GM12878 (cell line): ENCODE data around the gene PLXNA4. TPM values are rescaled to one million over a fixed set of nuclear protein-coding genes. Genes with fewer than 3 reads are reported as not detected.

Experiments used
- ATAC-seq: fragments of 200-7000 bp; cut with Tn5 transposase; 3 replicates; pipeline ENCODE4 v1.9.1; 2020; ENCODE audit warnings: mild to moderate bottlenecking, moderate library complexity
- BruUV-seq: library from RNA; stranded (reverse); fragments of 400-500 nt; replicated peaks from 2 replicates; lab custom pipeline; 2021; lab: Mats Ljungman, UMichigan
- CTCF ChIA-PET: fragments of 300-600 bp; sonication (Branson Sonifier 250); formaldehyde crosslinking; extraction: SDS; loops from one replicate; lab custom pipeline; 2021; ENCODE audit warnings: inconsistent platforms; lab: Yijun Ruan, JAX
- POLR2A ChIA-PET: fragments of 350-600 bp; formaldehyde crosslinking; extraction: SDS; loops from one replicate; lab custom pipeline; 2021; ENCODE audit warnings: inconsistent platforms; lab: Charles Lee
- RAD21 ChIA-PET: fragments of 300-600 bp; sonication (Branson Sonifier 250); formaldehyde crosslinking; loops from one replicate; lab custom pipeline; 2023; ENCODE audit warnings: antibody characterized with exemption; ENCODE audit not compliant: unreplicated experiment; lab: Charles Lee
- SMC1A ChIA-PET: fragments of 300-600 bp; sonication (Branson Sonifier 250); formaldehyde crosslinking; loops from one replicate; lab custom pipeline; 2023; ENCODE audit not compliant: unreplicated experiment, uncharacterized antibody; lab: Charles Lee
- DNase-seq: peaks from one replicate; pipeline ENCODE4 v3.0.0-alpha.2; 2011; ENCODE audit warnings: low read depth, low spot score
- FAIRE-seq: peaks from 3 replicates; lab custom pipeline; 2011; peaks lifted over from hg19 to GRCh38; lab: Jason Lieb, UNC
- H2AFZ ChIP-seq: 2 replicates; pipeline ENCODE4 v1.6.0; 2011; ENCODE audit warnings: low read depth, low read length, control low read depth; ENCODE audit not compliant: control insufficient read depth
- H3K27ac ChIP-seq: 2 replicates; pipeline ENCODE4 v1.5.1; 2011; ENCODE audit warnings: control low read depth; ENCODE audit not compliant: control insufficient read depth, insufficient read depth
- H3K27me3 ChIP-seq, 2 experiments: replicated peaks in 1 of 2; 2 replicates each; pipeline versions ENCODE4 v1.6.0 to v1.6.1; 2011; ENCODE audit warnings: low read length in 1 of 2; ENCODE audit not compliant: control insufficient read depth in 2 of 2, insufficient read depth in 2 of 2
- H3K36me3 ChIP-seq, 2 experiments: 2 replicates each; pipeline ENCODE4 v1.5.1; 2011; ENCODE audit warnings: low read length in 1 of 2; ENCODE audit not compliant: control insufficient read depth in 2 of 2, insufficient read depth in 2 of 2
- H3K4me1 ChIP-seq: 2 replicates; pipeline ENCODE4 v1.6.1; 2011; ENCODE audit warnings: mild to moderate bottlenecking, low read length, moderate library complexity, mixed read lengths; ENCODE audit not compliant: control insufficient read depth, insufficient read depth
- H3K4me2 ChIP-seq: 2 replicates; pipeline ENCODE4 v1.6.0; 2011; ENCODE audit warnings: control low read depth; ENCODE audit not compliant: control insufficient read depth, insufficient read depth
- H3K4me3 ChIP-seq: fragments of 200-600 bp; sonication (generic); 2 replicates; pipeline ENCODE4 v1.5.1; 2016
- H3K79me2 ChIP-seq: 2 replicates; pipeline ENCODE4 v1.6.0; 2011; ENCODE audit warnings: low read length; ENCODE audit not compliant: control insufficient read depth, insufficient read depth
- H3K9ac ChIP-seq: 2 replicates; pipeline ENCODE4 v1.8.0; 2011; ENCODE audit warnings: low read length, control low read depth, mixed read lengths; ENCODE audit not compliant: control insufficient read depth, insufficient read depth
- H3K9me3 ChIP-seq: replicated peaks from 3 replicates; pipeline ENCODE4 v1.5.1; 2011; ENCODE audit warnings: mild to moderate bottlenecking, low read length; ENCODE audit not compliant: control insufficient read depth, insufficient read depth
- H4K20me1 ChIP-seq: 2 replicates; pipeline ENCODE4 v1.6.0; 2011; ENCODE audit not compliant: control insufficient read depth, insufficient read depth
- BCL11A ChIP-seq: IDR thresholded peaks from 2 replicates; pipeline ENCODE4 v1.6.1; 2011; ENCODE audit warnings: low read depth, low read length
- BRCA1 ChIP-seq: IDR thresholded peaks from 2 replicates; pipeline ENCODE4 v1.6.1; 2011; ENCODE audit warnings: low read depth, low read length, improper control_type of control experiment
- CBFB ChIP-seq: IDR thresholded peaks from 2 replicates; pipeline ENCODE4 v1.6.1; 2016; ENCODE audit warnings: antibody characterized with exemption, low read depth
- CHD1 ChIP-seq: IDR thresholded peaks from 2 replicates; pipeline ENCODE4 v1.6.1; 2012; ENCODE audit warnings: low read depth, low read length, improper control_type of control experiment
- CHD4 ChIP-seq: fragments of 200-600 bp; sonication (generic); IDR thresholded peaks from 2 replicates; pipeline ENCODE4 v1.6.1; 2016; ENCODE audit warnings: mild to moderate bottlenecking
- ESRRA ChIP-seq: IDR thresholded peaks from 2 replicates; pipeline ENCODE4 v1.6.1; 2012; ENCODE audit warnings: mild to moderate bottlenecking, low read length, improper control_type of control experiment
- HCFC1 ChIP-seq: fragments of 150-350 bp; IDR thresholded peaks from 2 replicates; pipeline ENCODE4 v1.6.1; 2014; ENCODE audit warnings: low read length
- HDAC2 ChIP-seq: fragments of 200-600 bp; sonication (generic); IDR thresholded peaks from 2 replicates; pipeline ENCODE4 v1.6.1; 2017
- JUNB ChIP-seq: IDR thresholded peaks from 2 replicates; pipeline ENCODE4 v1.6.1; 2016; ENCODE audit warnings: antibody characterized with exemption, mild to moderate bottlenecking
- KDM1A ChIP-seq: fragments of 200-600 bp; sonication (generic); IDR thresholded peaks from 2 replicates; pipeline ENCODE4 v1.6.1; 2016; ENCODE audit warnings: borderline replicate concordance
- NFIC ChIP-seq: IDR thresholded peaks from 2 replicates; pipeline ENCODE4 v1.6.1; 2012; ENCODE audit warnings: low read depth, mild to moderate bottlenecking, inconsistent platforms, low read length, moderate library complexity
- NFYA ChIP-seq: IDR thresholded peaks from 2 replicates; pipeline ENCODE4 v1.6.1; 2011; ENCODE audit warnings: low read depth, mild to moderate bottlenecking, low read length, improper control_type of control experiment, borderline replicate concordance
- PAX5 ChIP-seq: IDR thresholded peaks from 2 replicates; pipeline ENCODE4 v1.6.1; 2011; ENCODE audit warnings: low read depth, low read length, borderline replicate concordance
- PAX8 ChIP-seq: fragments of 450-650 bp; IDR thresholded peaks from 2 replicates; pipeline ENCODE4 v1.6.1; 2017; ENCODE audit warnings: mild to moderate bottlenecking, moderate library complexity
- POLR2AphosphoS2 ChIP-seq: IDR thresholded peaks from 2 replicates; pipeline ENCODE4 v1.6.1; 2011; ENCODE audit warnings: low read depth, mild to moderate bottlenecking, low read length, improper control_type of control experiment, moderate library complexity
- POLR2AphosphoS5 ChIP-seq: IDR thresholded peaks from 2 replicates; pipeline ENCODE4 v1.6.1; 2011; ENCODE audit warnings: mild to moderate bottlenecking, low read length, inconsistent platforms
- RBBP5 ChIP-seq: fragments of 200-600 bp; sonication (generic); conservative IDR thresholded peaks from 2 replicates; pipeline ENCODE4 v1.6.1; 2016
- SMC3 ChIP-seq: IDR thresholded peaks from 2 replicates; pipeline ENCODE4 v1.6.1; 2011; ENCODE audit warnings: low read length, improper control_type of control experiment, borderline replicate concordance
- SP1 ChIP-seq: IDR thresholded peaks from one replicate; pipeline ENCODE4 v1.6.1; 2011; ENCODE audit warnings: low read depth, low read length
- WRNIP1 ChIP-seq: IDR thresholded peaks from 2 replicates; pipeline ENCODE4 v1.6.1; 2011; ENCODE audit warnings: low read depth, low read length, improper control_type of control experiment, borderline replicate concordance
- WGBS: methylation state at CpG from one replicate; pipeline ENCODE4 v1.1.6; 2016; ENCODE audit warnings: low lambda C conversion rate; ENCODE audit not compliant: insufficient replicate concordance, insufficient coverage; ENCODE audit errors: missing lambda C conversion rate; 5-methylcytosine and 5-hydroxymethylcytosine counted together
- in situ Hi-C: fragments of 300-500 bp; cut with MboI; formaldehyde crosslinking; loops from 9 replicates; pipeline ENCODE4 v1.14.3; 2018; ENCODE audit warnings: mixed read lengths
- intact Hi-C: fragments of 100-400 bp; cut with micrococcal nuclease; formaldehyde crosslinking; loops from one replicate; pipeline ENCODE4 v1.14.2; 2022; ENCODE audit not compliant: unreplicated experiment
- polyA plus RNA-seq, 11 experiments: library from polyadenylated mRNA; depleted of rRNA in 4 of 11; unstranded in 6 of 11; stranded (reverse) in 5 of 11; fragments of >200 nt; fragmentation: Nextera tagmentation in 4 of 11; fragmentation: Illumina TruSeq in 1 of 11; extraction: Ambion mirVana in 4 of 11; extraction: Trizol in 1 of 11; gene quantifications; 1 replicate in 1 of 11; 2 replicates in 10 of 11; pipeline versions ENCODE4 v1.2.1 to v1.2.3, GENCODE V29; 2011 to 2016; ENCODE audit warnings: inconsistent platforms in 2 of 11, missing spikeins in 2 of 11, low read depth in 1 of 11
- total RNA-seq, 4 experiments: library from RNA; depleted of rRNA in 3 of 4; stranded (reverse); fragments of >200 nt in 3 of 4; fragmentation: Illumina TruSeq in 1 of 4; extraction: Trizol in 1 of 4; gene quantifications; 2 replicates each; pipeline versions ENCODE4 v1.2.1 to v1.2.3, GENCODE V29; 2013 to 2021

The PLXNA4 gene
- total and polyA plus RNA-seq, 10 of the 15 experiments (the other 5 are each of a cell fraction or from before 2014, with no cell fraction given), result 0.03 TPM; not detected in 9

GRCh38 chr7:132407764-132408163 is 168.5 kb downstream of the PLXNA4 start (continued):
- TF ChIP-seq SP1, result no peak
- no peak for TF ChIP-seq JUNB
- TF ChIP-seq NFYA, result no peak
- TF ChIP-seq ESRRA, result no peak

GRCh38 chr7:132406039-132406438 is 170.2 kb downstream of the PLXNA4 start:
- no peak overlapping the region for H3K9ac ChIP-seq
- no TSS peak for BruUV-seq
- no peaks in the 10 kb centered on the region for H3K9me3 ChIP-seq
- H4K20me1 ChIP-seq, result no peaks in the 10 kb centered on the region
- H3K4me1 ChIP-seq, result no peaks in the 10 kb centered on the region
- H3K27me3 ChIP-seq, result no peaks in the 10 kb centered on the region; a peak in 2 of 4 replicates
- ChIA-PET RAD21 (no interaction called here), POLR2A (no interaction called here), SMC1A (no interaction called here), CTCF (no interaction called here)
- TF ChIP-seq POLR2AphosphoS5 (no peak), CHD4 (no peak), NFIC (no peak), KDM1A (no peak), BRCA1 (no peak), WRNIP1 (no peak), CHD1 (no peak), RBBP5 (no peak), PAX8 (no peak), HDAC2 (no peak), SMC3 (no peak), BCL11A (no peak), PAX5 (no peak), POLR2AphosphoS2 (no peak), CBFB (no peak), HCFC1 (no peak)
- H3K79me2 ChIP-seq, result no peaks in the 10 kb centered on the region
- in situ Hi-C loops, result no loop called here
- no peak overlapping the region for H3K27ac ChIP-seq
- WGBS, result 87% methylated on average over 4 of the region's 4 CpGs
- intact Hi-C loops, result no loop called here
- H3K36me3 ChIP-seq, result no peaks in the 10 kb centered on the region
- no peak overlapping the region for H2AFZ ChIP-seq
- H3K4me2 ChIP-seq, result no peak overlapping the region
- H3K4me3 ChIP-seq, result no peak overlapping the region
- ATAC-seq (no peak), FAIRE-seq (no peak), DNase-seq (no peak)
